Brain microvascular endothelial cell (primary cell): Measurements from ENCODE around the gene MCC.

Experiments used
- DNase-seq: peaks from one replicate; pipeline ENCODE4 v3.0.0-alpha.2; 2020
- H3K27ac ChIP-seq: fragments of 250-450 bp; sonication (Bioruptor Pico); 2 replicates; pipeline ENCODE4 v1.5.1; 2020; ENCODE audit warnings: mild to moderate bottlenecking, moderate library complexity
- H3K27me3 ChIP-seq: fragments of 250-450 bp; sonication (Bioruptor Pico); replicated peaks from 2 replicates; pipeline ENCODE4 v1.5.1; 2020; ENCODE audit warnings: mild to moderate bottlenecking
- H3K36me3 ChIP-seq: fragments of 250-450 bp; sonication (Bioruptor Pico); replicated peaks from 2 replicates; pipeline ENCODE4 v1.5.1; 2020; ENCODE audit warnings: mild to moderate bottlenecking
- H3K4me3 ChIP-seq: 2 replicates; pipeline ENCODE4 v1.5.1; 2011; ENCODE audit warnings: low read depth, mild to moderate bottlenecking, control low read depth, low read length, moderate library complexity
- in situ Hi-C: cut with HindIII; loops from 2 replicates; pipeline ENCODE4 v1.10.0; 2017; ENCODE audit warnings: low sequenced_read_pairs, low pct_ligation_motif_present
- TF ChIP-seq, protein P1 (sequence below): IDR thresholded peaks from 2 replicates; pipeline ENCODE4 v1.5.1; 2011; ENCODE audit warnings: low read depth, mild to moderate bottlenecking, moderate library complexity, low read length, control low read depth, inconsistent platforms; ENCODE audit errors: missing control alignments

Gene MCC

DNA sequence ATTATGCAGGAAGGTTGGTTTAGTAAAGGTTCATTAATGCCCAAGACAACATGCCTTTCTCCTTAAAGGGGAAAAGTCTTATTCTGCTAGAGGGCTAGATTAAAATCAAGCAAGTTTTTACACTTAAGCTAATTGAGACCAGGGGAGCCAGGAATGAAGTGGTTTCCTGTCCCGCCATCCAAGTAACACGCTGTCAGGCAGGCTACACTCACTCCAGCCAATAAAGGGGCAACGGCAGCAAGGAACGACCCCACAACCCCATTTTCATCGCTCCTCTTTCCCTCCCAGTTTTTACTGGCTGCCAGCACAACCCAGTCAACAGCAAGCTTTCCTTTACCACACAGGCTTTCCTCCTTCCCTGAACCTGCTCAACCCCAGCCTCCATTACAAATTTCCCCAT, 286.5 kb downstream of the MCC start:
- in situ Hi-C loops, result no loop called here
- Histone ChIP-seq H3K4me3 (no peak overlapping the region), H3K36me3 (no peaks in the 10 kb centered on the region), H3K27ac (no peak overlapping the region), H3K27me3 (no peaks in the 10 kb centered on the region)
- DNase-seq, result no peak
- TF ChIP-seq, protein P1, sequence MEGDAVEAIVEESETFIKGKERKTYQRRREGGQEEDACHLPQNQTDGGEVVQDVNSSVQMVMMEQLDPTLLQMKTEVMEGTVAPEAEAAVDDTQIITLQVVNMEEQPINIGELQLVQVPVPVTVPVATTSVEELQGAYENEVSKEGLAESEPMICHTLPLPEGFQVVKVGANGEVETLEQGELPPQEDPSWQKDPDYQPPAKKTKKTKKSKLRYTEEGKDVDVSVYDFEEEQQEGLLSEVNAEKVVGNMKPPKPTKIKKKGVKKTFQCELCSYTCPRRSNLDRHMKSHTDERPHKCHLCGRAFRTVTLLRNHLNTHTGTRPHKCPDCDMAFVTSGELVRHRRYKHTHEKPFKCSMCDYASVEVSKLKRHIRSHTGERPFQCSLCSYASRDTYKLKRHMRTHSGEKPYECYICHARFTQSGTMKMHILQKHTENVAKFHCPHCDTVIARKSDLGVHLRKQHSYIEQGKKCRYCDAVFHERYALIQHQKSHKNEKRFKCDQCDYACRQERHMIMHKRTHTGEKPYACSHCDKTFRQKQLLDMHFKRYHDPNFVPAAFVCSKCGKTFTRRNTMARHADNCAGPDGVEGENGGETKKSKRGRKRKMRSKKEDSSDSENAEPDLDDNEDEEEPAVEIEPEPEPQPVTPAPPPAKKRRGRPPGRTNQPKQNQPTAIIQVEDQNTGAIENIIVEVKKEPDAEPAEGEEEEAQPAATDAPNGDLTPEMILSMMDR, result no peak

DNA sequence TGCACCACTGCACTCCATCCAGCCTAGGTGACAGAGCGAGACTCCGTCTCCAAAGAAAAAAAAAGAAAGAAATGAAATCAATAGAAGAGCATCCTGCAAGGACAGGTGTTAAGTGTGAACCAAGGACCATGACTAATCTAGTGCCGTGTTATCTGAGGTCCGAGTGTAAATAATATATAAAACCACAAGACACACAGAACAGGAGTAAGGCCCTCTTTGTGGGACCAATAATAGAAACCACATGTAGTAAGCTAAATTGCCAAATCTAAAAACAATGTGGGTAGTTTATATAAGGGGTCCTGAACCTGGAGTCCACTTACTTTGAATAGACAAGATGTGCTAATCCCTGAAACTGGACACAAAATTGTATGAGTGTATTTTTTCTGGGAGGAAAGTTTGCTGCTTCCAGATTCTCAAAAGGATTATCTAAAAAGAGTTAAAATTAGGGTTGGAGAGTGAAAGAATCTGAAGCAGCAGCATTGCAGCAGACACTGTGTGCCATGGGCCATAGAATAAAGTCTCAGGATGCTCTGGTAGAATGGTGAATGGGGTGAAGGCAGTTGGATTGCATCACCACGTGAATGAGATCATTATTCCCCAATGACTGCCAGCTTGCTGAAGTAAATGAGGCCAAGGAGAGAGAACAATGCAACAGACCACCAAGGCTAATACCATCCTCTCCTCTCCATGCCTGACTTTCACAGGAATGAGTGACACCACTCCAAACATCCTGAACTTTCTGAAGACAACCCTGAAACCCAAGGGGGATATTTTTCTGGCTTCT, 288.9 kb downstream of the MCC start:
- no peaks in the 10 kb centered on the region for H3K36me3 ChIP-seq
- H3K4me3 ChIP-seq, result no peak overlapping the region
- no peak overlapping the region for H3K27ac ChIP-seq
- in situ Hi-C loops, result no loop called here
- H3K27me3 ChIP-seq, result no peaks in the 10 kb centered on the region
- TF ChIP-seq, protein P1, result no peak
- peak; percentile 27 for DNase-seq

DNA sequence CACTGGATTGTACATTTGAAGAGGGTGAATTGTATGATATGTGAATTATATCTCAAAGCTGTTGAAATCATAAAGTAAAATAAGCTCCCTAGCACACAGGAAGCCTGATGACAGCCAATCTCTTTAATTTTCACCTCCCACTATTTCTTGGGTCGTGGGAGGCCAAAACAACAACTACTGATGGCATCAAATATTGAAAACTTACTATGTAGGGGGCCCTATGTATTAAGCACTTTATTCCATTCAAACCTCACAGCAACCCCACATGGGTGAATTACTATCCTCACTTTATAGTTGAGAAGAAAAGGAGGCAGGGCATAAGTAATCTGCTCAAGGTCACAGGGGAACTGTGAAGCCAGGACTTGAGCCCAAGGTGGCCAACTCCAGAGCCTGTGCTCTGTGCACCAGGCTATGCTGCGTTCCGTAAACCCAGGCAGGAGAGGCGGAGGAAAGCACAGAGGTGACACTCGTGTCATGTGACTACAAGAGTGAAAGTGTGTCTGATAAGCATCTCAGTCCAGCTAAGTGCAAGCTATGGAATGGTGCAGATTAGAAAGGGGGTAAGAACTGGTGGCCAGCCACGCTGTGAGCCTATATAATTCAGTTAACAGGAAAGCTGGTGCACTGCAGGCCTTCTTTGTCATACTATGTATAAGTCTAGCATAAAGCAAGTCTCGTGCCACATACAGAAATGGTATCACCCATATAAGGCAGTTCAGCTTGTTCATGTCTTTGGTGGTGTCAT, 290.6 kb downstream of the MCC start:
- in situ Hi-C loops, result no loop called here
- no peaks in the 10 kb centered on the region for H3K27me3 ChIP-seq
- no peak overlapping the region for H3K27ac ChIP-seq
- no peaks in the 10 kb centered on the region for H3K36me3 ChIP-seq
- no peak overlapping the region for H3K4me3 ChIP-seq
- no peak for DNase-seq
- TF ChIP-seq, protein P1, result no peak

DNA sequence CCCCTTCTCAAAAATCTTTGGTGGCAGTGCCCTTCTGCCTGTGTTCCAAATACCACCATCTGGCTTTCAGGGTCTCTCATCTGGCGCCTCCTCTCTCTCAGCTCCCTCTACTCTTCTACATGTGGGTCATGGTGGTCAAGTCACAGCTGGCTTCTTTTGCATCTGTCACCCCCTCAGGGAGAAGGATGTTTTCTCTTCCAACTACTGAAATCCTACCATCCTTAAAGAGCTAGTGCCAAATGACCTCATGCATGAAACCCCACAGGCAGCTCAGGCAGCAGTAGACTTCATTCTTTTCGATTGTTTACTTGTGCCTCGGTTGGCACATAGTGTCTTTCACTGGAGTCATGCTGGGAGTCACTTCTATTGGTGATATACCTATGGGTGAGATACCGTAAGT, 292.5 kb downstream of the MCC start:
- no peaks in the 10 kb centered on the region for H3K36me3 ChIP-seq
- DNase-seq, result no peak

DNA sequence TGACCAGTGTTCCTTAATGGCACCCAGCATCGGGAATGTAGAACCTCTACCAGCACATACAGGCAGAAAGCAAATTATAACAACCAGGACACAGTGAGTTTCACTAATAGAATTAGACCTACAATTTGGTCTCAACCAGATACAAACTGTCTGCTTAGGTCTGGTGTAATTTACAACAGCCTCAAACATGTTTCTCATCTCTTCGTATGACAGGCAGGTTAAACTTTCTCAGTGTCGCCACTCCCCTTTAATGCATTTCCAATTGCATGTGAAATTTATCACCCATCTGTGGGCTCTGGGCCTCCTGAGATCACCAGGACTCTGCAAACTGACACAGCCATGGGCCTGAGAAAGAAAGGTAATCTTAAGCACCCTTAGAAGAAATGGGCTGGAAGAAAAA, 293.0 kb downstream of the MCC start:
- no peaks in the 10 kb centered on the region for H3K36me3 ChIP-seq
- H3K27me3 ChIP-seq, result no peaks in the 10 kb centered on the region
- in situ Hi-C loops, result no loop called here
- no peak overlapping the region for H3K4me3 ChIP-seq
- TF ChIP-seq, protein P1, result no peak
- no peak overlapping the region for H3K27ac ChIP-seq
- DNase-seq, result no peak

More for the DNA sequence above, 292.5 kb downstream of the MCC start:
- Histone ChIP-seq H3K27me3 (no peaks in the 10 kb centered on the region), H3K4me3 (no peak overlapping the region), H3K27ac (no peak overlapping the region)
- in situ Hi-C loops, result no loop called here
- TF ChIP-seq, protein P1, result no peak
